ENCODE results near the gene LTBP1. TPM values are rescaled to one million over a fixed set of nuclear protein-coding genes. Genes with fewer than 3 reads are reported as not detected.

LTBP1 gene
- total and polyA plus RNA-seq, 2 of the 13 experiments (the other 11 are each of a cell fraction or from before 2014, with no cell fraction given) = 0.12 to 0.22 TPM

DNA sequence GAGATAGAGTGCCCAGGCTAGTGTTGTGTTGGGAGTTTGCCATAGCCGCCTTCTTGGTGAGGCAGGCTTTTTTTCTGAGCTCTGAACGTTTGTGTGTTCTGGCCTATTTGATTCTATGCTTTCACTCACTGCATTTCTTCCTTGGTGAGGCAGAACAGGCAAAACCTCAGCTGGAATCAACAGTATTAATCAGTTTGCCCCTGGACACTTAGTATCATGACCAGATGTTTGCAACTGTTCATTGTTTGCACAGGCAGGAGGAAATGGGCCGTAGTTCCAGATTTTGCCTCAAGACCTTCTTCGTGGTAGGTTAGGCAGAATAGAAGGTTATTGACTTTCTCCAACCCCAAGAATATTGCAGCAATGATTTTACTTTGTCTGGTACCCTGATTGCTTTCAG lies 311.6 kb downstream of the LTBP1 start:
- no peaks in the 10 kb centered on the region for H4K20me1 ChIP-seq (ENCODE audit: insufficient read depth, low read length)
- ATAC-seq = no peak
- H3K9ac ChIP-seq (ENCODE audit: insufficient read depth, low read depth, low read length) = no peak overlapping the region
- in situ Hi-C loops (cut with HindIII; ENCODE audit: extremely low pct_ligation_motif_present, low pct_unique_long_range_greater_than_20kb) = no loop called here
- BruUV-seq (replicated peaks) = no TSS peak
- no peak overlapping the region for H3K27ac ChIP-seq (ENCODE audit: extremely low read length, insufficient read depth, low read length)
- H3K9me3 ChIP-seq (ENCODE audit: low read length) = no peaks in the 10 kb centered on the region
- H3K36me3 ChIP-seq (replicated peaks in 1 of 2; ENCODE audit: control insufficient read depth in 1 of 2, insufficient read depth in 2 of 2, low read length in 2 of 2) = no peaks in the 10 kb centered on the region
- no peak overlapping the region for H2AFZ ChIP-seq (ENCODE audit: low read length)
- no peaks in the 10 kb centered on the region for H3K79me2 ChIP-seq (ENCODE audit: insufficient read depth, low read length)
- CTCF ChIA-PET (ENCODE audit: low intra/inter-chr PET ratio, low total read pairs) = no interaction called here
- DNase-seq (ENCODE audit: low spot score) = no peak
- no peak for FAIRE-seq
- H3K4me1 ChIP-seq (ENCODE audit: insufficient read depth, low read length) = no peaks in the 10 kb centered on the region
- H3K27me3 ChIP-seq (ENCODE audit: control insufficient read depth in 1 of 2, insufficient read depth in 2 of 2, low read length in 2 of 2) = 0 out of 5 replicates have a peak, but pooled peaks cover 0 to 3% of the 10 kb centered on the region in 2 experiments
- H3K4me2 ChIP-seq (ENCODE audit: low read depth, low read length) = no peak overlapping the region
- WGBS (ENCODE audit: low lambda C conversion rate) = 20% methylated on average over 4 of the region's 4 CpGs
- POLR2A ChIA-PET = no interaction called here
- intact Hi-C loops (cut with micrococcal nuclease; ENCODE audit: unreplicated experiment) = no loop called here
- H3K4me3 ChIP-seq (replicated peaks in 1 of 3; ENCODE audit: insufficient read depth in 1 of 3, low read depth in 2 of 3, low read length in 3 of 3) = no peak overlapping the region
- TF ChIP-seq DNMT1 (CRISPR knock-in tag; IDR thresholded peaks at IDR 0.05) = no peak
- no peak for TF ChIP-seq ZNF143 (CRISPR knock-in tag; IDR thresholded peaks at IDR 0.05)
- no peak for TF ChIP-seq ZMYM4 (CRISPR knock-in tag; IDR thresholded peaks at IDR 0.05)
- TF ChIP-seq, protein P1, sequence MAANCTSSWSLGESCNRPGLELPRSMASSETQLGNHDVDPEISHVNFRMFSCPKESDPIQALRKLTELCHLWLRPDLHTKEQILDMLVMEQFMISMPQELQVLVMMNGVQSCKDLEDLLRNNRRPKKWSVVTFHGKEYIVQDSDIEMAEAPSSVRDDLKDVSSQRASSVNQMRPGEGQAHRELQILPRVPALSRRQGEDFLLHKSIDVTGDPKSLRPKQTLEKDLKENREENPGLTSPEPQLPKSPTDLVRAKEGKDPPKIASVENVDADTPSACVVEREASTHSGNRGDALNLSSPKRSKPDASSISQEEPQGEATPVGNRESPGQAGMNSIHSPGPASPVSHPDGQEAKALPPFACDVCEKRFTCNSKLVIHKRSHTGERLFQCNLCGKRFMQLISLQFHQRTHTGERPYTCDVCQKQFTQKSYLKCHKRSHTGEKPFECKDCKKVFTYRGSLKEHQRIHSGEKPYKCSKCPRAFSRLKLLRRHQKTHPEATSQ (CRISPR knock-in tag; IDR thresholded peaks at IDR 0.05; ENCODE audit: borderline replicate concordance) = no peak
- no peak for TF ChIP-seq ZNF260 (CRISPR knock-in tag; IDR thresholded peaks at IDR 0.05; ENCODE audit: borderline replicate concordance, low read depth)
- no peak for TF ChIP-seq TERF1 (CRISPR knock-in tag; IDR thresholded peaks at IDR 0.05)
- TF ChIP-seq MYNN (CRISPR knock-in tag; IDR thresholded peaks at IDR 0.05; ENCODE audit: low read depth) = no peak
- TF ChIP-seq NKX3-1 (CRISPR knock-in tag; IDR thresholded peaks at IDR 0.05) = no peak
- TF ChIP-seq ZNF292 (CRISPR knock-in tag; IDR thresholded peaks at IDR 0.05; ENCODE audit: borderline replicate concordance, low read depth) = no peak
- TF ChIP-seq, protein P2, sequence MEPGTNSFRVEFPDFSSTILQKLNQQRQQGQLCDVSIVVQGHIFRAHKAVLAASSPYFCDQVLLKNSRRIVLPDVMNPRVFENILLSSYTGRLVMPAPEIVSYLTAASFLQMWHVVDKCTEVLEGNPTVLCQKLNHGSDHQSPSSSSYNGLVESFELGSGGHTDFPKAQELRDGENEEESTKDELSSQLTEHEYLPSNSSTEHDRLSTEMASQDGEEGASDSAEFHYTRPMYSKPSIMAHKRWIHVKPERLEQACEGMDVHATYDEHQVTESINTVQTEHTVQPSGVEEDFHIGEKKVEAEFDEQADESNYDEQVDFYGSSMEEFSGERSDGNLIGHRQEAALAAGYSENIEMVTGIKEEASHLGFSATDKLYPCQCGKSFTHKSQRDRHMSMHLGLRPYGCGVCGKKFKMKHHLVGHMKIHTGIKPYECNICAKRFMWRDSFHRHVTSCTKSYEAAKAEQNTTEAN (CRISPR knock-in tag; conservative IDR thresholded peaks at IDR 0.05) = no peak
- TF ChIP-seq, protein P3, sequence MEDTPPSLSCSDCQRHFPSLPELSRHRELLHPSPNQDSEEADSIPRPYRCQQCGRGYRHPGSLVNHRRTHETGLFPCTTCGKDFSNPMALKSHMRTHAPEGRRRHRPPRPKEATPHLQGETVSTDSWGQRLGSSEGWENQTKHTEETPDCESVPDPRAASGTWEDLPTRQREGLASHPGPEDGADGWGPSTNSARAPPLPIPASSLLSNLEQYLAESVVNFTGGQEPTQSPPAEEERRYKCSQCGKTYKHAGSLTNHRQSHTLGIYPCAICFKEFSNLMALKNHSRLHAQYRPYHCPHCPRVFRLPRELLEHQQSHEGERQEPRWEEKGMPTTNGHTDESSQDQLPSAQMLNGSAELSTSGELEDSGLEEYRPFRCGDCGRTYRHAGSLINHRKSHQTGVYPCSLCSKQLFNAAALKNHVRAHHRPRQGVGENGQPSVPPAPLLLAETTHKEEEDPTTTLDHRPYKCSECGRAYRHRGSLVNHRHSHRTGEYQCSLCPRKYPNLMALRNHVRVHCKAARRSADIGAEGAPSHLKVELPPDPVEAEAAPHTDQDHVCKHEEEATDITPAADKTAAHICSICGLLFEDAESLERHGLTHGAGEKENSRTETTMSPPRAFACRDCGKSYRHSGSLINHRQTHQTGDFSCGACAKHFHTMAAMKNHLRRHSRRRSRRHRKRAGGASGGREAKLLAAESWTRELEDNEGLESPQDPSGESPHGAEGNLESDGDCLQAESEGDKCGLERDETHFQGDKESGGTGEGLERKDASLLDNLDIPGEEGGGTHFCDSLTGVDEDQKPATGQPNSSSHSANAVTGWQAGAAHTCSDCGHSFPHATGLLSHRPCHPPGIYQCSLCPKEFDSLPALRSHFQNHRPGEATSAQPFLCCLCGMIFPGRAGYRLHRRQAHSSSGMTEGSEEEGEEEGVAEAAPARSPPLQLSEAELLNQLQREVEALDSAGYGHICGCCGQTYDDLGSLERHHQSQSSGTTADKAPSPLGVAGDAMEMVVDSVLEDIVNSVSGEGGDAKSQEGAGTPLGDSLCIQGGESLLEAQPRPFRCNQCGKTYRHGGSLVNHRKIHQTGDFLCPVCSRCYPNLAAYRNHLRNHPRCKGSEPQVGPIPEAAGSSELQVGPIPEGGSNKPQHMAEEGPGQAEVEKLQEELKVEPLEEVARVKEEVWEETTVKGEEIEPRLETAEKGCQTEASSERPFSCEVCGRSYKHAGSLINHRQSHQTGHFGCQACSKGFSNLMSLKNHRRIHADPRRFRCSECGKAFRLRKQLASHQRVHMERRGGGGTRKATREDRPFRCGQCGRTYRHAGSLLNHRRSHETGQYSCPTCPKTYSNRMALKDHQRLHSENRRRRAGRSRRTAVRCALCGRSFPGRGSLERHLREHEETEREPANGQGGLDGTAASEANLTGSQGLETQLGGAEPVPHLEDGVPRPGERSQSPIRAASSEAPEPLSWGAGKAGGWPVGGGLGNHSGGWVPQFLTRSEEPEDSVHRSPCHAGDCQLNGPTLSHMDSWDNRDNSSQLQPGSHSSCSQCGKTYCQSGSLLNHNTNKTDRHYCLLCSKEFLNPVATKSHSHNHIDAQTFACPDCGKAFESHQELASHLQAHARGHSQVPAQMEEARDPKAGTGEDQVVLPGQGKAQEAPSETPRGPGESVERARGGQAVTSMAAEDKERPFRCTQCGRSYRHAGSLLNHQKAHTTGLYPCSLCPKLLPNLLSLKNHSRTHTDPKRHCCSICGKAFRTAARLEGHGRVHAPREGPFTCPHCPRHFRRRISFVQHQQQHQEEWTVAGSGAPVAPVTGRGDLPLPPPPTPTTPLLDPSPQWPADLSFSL (CRISPR knock-in tag; IDR thresholded peaks at IDR 0.05) = no peak
- TF ChIP-seq ZNF746 (CRISPR knock-in tag; IDR thresholded peaks at IDR 0.05) = no peak
- no peak for TF ChIP-seq RFX3 (CRISPR knock-in tag; IDR thresholded peaks at IDR 0.05)
- no peak for TF ChIP-seq HMG20A (CRISPR knock-in tag; IDR thresholded peaks at IDR 0.05; ENCODE audit: borderline replicate concordance)

Measured in HepG2 (cell line).